H54 (cell line): ENCODE measurements around the gene PLCL1.

Experiments
- DNase-seq: peaks from one replicate; pipeline ENCODE4 v3.0.0; 2011; ENCODE audit warnings: low spot score, mixed read lengths; ENCODE audit not compliant: insufficient read length
- FAIRE-seq: peaks from 3 replicates; lab custom pipeline; 2011; peaks lifted over from hg19 to GRCh38; lab: Jason Lieb, UNC
- POLR2A ChIP-seq: IDR thresholded peaks from 2 replicates; pipeline ENCODE4 v1.6.1; 2011; ENCODE audit warnings: low read depth, mild to moderate bottlenecking, low read length

The PLCL1 gene

DNA sequence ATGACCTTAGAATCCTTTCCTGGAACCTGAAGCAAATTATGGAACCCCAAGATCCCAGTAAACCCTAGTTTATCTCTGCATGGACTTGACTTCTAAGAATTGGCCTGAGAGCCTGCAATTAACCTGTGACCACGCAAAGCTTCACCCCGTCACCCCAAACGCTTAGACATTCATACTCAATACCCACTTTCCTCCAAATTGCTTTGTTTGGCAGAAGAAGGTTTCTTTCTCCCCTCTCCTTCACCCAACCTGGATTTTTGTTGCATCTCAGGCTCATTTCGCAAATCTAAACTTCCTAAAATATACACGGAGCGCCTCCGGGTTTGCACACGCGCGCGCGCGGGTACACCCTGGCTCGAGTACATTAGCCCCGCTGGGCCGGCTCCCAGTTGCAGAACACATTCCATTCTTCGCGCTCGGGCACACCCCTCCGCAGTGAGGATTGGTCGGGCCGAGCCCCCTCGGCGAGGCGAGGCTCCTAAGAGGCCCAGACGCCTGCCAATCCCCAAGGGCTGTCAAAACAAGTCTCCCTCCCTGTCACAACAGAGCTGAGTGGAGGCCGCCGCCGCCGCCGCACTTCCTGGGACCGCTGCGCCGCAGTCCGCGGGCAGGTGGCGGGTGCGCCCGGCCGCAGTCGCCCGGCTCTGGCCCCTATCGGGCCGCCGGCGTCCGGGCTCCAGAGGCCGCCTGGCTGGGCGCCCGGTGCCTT is at the start of gene PLCL1:
PLCL1 (plus strand) TSS at position 545 of the 709 bp plus-strand sequence.
- DNase-seq = peak; percentile 83
- TF ChIP-seq POLR2A = no peak
- peak; percentile 38 for FAIRE-seq

DNA sequence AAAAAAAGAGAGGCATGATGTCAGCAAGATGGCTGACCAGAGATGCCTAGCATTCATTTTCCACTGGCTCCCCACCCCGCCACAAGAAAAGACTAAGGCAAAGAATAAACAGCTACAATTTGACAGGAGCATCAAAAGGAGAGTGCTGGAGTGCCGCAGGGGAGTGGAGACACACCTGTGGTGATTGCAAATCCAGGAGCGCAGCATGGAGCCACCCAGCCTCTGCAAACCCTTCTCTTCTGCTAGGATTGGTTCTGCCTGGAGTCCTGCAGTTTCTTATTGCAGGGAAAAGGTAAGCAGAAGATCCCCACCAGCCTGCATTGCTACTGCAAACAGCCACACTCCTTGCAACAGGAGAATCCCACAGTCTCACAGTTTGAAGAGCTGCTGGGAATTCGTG is 45.4 kb upstream of the PLCL1 start:
- TF ChIP-seq POLR2A = no peak
- no peak for FAIRE-seq

DNA sequence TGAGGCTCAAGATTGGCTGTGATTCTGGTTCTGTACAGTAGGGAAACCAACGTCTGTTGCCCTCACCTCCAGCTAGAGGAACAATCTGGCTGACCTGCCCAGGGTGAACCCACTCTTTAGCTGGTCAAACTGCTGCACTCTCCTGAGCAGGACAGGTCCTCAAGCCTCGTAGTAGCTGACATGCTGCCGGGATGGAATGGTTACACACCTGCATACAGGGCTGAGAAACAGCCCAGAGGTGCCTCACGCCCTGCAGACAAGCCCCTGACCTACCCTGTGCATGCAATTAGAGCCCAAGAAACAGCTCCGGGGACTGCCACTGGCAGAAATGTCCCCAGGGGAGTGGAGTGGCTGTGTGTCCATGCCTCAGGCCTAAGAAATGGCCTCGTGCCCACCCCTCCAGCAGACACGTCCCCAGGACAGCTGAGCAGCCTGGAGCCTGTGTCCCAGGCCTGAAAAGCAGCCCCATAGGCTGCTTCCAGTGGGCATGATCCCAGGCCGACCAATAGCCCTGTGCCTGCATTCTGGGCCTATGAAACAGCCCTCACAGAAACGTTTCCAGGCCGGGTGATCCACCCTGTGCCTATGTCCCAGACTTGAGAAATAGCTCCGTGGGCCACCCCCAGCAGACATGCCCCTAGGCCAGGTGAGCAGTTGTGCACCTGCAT is 44.6 kb upstream of the PLCL1 start:
- DNase-seq (no peak), FAIRE-seq (no peak)
- no peak for TF ChIP-seq POLR2A

More for the DNA sequence above, 45.4 kb upstream of the PLCL1 start:
- no peak for DNase-seq

DNA sequence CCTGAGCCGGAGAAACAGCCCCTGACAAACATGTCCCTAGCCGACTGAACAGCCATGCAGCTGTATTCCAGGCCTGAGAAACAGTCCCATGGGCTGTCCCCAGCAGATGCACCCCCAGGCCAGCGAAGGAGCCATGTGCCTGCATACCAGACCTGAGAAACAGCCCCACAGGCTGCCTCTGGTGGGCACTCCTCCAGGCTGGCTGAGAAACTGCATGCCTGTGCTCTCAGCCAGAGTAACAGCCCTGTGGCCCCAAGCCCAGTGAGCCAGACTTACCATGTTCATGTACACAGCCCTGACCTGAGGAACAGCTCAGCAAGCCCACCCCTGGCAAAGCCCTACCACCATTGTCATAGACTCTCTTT is 44.1 kb upstream of the PLCL1 start:
- no peak for FAIRE-seq
- TF ChIP-seq POLR2A = no peak
- no peak for DNase-seq

DNA sequence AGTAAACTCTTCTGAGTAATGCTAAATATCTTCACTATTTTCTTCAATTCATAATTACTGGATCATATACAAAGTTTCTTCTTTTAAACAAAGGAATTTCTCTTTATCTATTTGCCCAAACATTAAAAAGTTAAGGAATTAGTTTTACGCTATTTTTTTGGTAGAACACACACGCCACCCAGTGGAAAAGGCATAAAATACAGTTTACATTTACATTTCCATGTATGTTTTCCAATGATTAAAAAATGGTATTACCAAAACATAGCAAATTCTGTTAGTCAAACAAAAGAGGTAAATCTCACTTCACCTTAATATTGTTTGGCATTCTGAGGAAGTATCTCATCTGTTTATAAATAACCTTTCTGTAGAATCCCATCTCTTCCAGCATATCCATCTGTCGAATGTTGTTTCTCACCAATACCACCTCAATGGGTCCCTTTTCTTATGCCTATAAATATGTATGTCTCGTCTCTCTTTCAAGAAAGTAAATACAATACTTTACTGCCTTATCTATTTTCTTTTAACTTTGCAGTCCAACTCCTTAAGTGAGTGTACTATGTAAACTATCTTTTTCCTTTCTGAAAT is 26.5 kb upstream of the PLCL1 start:
- TF ChIP-seq POLR2A = no peak
- FAIRE-seq (peak; percentile 96), DNase-seq (no peak)

DNA sequence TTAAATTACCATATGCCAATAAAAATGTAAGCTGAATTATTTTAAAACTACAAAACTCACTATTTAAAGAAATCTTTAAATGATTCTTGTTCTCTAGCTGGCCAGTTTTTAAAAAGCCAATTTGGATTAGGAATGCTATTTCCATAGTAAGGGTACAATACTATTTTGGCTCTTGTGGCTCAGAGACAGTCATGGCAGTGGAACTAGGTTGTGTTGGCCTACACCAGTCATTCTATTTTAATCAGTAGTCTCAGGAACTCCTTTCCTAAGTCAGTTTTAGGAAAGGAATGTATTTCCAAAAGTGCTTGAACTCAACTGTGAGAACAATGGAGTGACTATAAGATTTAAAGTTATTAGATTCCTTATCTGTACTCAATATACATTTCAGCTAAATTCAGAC is 25.1 kb upstream of the PLCL1 start:
- DNase-seq (no peak), FAIRE-seq (no peak)
- TF ChIP-seq POLR2A = no peak

DNA sequence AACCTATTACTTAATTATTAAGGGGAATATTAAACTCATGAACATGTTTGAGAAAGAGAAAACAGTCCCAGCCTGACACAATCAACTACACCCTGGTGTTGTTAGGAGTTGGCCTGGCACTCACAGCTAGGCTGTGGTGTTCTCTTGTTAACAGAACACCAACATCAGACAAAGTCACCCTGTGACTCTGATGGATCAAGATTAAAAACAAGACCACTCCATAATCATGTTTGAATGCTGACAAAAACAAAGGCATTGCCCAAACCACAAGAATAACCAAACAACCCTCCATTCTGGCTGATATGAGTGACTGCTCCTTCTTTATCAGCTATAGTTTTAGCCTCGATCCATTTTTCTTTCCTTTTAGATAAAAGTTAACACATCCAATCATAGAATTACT is 22.3 kb upstream of the PLCL1 start:
- no peak for FAIRE-seq
- no peak for DNase-seq
- TF ChIP-seq POLR2A = no peak

DNA sequence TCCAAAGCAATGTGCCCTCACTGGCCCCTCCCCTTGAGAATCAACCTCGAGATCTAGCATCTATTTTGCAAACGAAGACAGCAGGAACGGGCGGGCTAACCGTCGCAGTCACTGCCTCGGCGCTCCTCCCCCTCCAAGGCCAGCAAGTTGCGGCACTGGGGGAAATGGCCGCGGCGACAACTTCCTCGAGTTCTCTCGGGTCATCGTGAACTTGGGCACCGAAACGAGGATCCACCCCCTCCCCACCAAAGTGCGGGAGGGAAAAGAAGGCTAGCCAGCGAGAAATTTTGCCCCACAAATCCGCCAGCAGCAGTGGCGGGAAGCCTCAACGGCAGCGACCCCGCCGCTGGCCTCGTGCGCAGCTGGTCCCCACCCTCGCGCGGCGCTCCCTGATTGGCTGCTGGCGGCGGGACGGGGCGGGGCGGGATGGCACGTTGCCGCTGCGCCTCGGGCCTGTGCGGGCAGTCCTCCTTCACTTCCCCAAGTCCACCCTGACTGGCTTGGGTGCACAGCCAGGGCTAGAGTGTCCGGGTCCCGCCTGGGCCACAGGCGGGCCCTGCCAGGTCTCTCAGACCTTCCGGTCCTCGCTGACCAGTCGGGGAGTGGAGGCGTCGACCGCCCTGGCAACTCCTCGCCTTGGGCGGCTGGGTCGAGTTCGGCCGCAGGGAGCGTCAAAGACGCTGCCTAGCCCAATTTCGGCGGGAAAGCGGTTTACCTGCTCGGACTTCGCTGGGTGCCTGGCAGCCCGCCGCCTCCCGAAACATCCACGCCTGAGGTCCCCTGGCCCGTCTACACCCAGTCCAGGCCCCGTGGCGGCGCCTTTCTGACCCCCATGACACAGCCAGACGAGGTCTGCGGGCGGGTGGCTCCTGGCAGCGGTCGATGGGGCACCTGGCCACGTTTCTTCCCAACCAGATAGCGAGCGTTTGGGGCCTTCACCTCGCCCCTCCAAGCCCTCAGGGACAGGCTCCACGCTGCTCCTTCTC is 19.1 kb upstream of the PLCL1 start, which contains the start of gene BOLL:
BOLL (minus strand) TSS at position 364 of the 986 bp plus-strand sequence. CDS start 3,469 bp downstream, outside the sequence.
- FAIRE-seq (no peak), DNase-seq (no peak)
- TF ChIP-seq POLR2A = no peak

DNA sequence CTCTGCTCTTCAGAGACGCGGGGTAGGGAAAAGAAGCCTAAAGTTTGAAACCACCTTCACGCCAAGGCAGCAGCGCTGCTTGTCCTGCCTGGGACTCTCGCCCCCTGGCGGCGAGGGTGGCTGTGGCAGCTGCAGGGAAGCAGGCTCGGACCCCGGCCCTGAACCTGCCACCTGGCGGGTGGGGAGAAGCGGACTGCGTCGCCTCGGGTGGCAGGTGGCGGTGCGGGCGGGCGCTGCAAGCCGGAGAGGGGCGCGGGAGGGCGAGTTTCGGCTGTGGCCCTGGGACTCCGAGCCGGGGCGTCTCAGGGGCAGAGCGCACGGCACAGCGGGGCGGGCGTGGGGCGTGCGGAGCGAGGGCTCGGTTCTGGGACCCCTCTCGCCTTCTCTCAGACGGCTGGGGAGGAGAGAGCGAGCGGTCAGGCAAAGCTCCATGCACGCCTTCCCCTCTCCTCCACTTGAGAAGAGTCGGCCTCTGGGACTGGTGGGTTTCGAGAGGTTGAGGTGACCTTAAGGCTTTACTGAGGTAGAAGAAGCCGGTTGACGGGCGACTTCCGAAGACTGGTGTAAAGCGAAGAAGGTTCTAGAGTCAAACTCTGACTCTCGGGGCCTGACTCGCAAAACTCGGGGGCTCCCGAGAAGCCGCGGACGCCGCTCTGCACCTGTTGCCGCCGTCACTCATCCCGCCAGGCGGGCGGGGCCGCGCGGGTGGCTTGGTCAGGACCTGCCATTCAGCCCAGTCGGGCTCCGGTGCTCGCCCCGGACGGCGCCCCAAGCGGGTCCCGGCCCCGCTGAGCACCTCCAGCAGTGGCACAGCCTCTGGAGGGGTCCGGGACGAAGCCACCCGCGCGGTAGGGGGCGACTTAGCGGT is 18.1 kb upstream of the PLCL1 start:
- FAIRE-seq (no peak), DNase-seq (no peak)
- TF ChIP-seq POLR2A = no peak

DNA sequence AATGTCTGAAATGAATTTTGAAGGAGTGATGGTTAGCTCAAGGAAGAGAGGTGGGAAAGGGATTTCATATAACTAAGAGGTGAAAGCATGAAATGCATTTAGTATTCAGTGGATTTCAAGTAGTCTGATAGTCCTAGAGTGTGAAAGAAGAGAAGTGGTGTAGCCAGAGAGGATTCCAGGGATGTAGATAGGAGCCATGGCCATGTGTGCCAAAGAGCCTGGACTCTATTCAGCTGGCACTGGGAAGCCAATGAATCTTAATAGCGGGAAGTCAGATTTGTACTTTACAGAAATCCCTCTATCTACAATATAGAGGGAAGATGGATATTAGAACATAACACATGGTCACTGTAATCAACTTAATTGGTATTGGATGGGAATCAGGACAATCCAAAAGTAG is 10.9 kb upstream of the PLCL1 start:
- DNase-seq = no peak
- no peak for TF ChIP-seq POLR2A
- FAIRE-seq = no peak

DNA sequence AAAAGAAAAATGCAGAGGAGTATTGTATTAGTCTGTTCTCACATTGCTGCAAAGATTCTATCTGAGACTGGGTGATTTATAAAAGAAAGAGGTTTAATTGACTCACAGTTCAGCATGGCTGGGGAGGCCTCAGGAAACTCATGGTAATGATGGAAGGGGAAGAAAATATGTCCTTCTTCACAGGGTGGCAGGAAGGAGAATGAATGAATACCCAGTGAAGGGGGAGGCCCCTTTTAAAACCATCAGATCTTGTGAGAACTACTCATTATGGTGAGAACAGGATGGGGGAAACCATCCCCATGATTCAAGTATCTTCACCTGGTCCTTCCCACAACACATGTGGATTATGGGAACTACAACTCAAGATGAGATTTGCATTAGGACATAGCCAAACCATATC is 9.1 kb upstream of the PLCL1 start:
- FAIRE-seq = no peak
- no peak for DNase-seq
- no peak for TF ChIP-seq POLR2A

DNA sequence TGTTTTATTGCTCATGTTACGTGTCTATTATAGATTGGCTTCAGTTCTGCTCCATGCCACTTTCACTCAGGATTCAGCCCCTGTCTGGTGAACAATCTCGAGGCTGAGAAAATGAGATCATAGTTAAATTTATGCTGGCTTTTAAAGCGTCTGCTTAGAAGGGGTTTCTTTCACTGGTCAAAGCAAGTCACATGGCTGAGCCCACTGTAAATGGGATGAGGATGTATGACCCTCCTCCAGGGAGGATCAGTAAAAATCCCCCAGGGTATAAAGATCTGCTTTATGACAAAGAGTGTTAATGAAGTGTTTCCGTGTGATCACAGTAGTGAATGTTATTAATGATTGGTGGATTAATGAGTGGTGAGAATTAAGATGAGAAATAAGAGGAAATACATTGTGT is 6.2 kb upstream of the PLCL1 start:
- no peak for DNase-seq
- no peak for FAIRE-seq
- TF ChIP-seq POLR2A = no peak

DNA sequence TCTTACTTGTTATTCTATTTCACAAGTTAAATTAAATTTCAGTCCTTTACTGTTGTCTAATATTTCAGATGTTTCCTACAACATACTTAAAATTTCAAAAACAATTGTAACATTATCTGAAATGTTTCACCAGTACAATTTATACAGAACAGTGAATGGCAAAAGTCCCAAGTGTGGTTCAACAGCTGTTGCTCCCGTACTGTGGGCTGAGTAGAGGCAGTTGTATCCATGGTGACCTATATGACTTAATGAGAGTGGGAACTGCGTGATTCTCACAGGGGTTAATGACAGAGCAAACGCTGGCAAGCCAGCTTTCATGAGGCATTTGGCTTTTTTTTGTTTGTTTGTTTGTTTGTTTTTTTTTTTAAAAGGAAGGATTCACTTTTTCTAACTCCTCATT is 5.3 kb upstream of the PLCL1 start:
- TF ChIP-seq POLR2A = no peak
- FAIRE-seq (no peak), DNase-seq (no peak)
